Loucy (cell line): ENCODE measurements around the gene MAP3K19.

ENCODE experiments used
- CTCF ChIP-seq: fragments of 200-600 bp; sonication (generic); conservative IDR thresholded peaks from 2 replicates; pipeline ENCODE4 v1.5.1; 2014; ENCODE audit warnings: mild to moderate bottlenecking, antibody characterized with exemption, low read length
- EZH2phosphoT487 ChIP-seq: fragments of 200-600 bp; IDR thresholded peaks from 2 replicates; pipeline ENCODE4 v1.6.1; 2018; ENCODE audit warnings: antibody characterized with exemption, mild to moderate bottlenecking, moderate library complexity, borderline replicate concordance

- TF ChIP-seq CTCF (no peak), EZH2phosphoT487 (no peak)
These were observed 48.3 kb upstream of the MAP3K19 start for GRCh38 chr2:135095591-135095990.
